GM18507 (cell line): ENCODE data around the gene TMEM253.
A peak's percentile ranks its signal among the peaks of the same experiment; 100 is the strongest.

Source experiments
- DNase-seq: peaks from one replicate; pipeline ENCODE4 v3.0.0; 2011; ENCODE audit warnings: low read depth; ENCODE audit not compliant: insufficient read length; ENCODE audit errors: extremely low spot score
- FAIRE-seq: peaks from 2 replicates; lab custom pipeline; 2011; peaks lifted over from hg19 to GRCh38; lab: Jason Lieb, UNC

Gene TMEM253

GRCh38 chr14:21070083-21070609, 30.7 kb upstream of the TMEM253 start, which contains the start of gene ARHGEF40:
TSS of gene ARHGEF40 (plus strand) at chr14:21070304. CDS start at chr14:21070397, 93 bp downstream.
- no peak for FAIRE-seq
- DNase-seq, result no peak

- DNase-seq (no peak), FAIRE-seq (no peak)
Measured at GRCh38 chr14:21070610-21071224, 30.1 kb upstream of the TMEM253 start.

- FAIRE-seq (peak; percentile 86), DNase-seq (peak; percentile 73)
Measured at GRCh38 chr14:21071225-21072030, 29.4 kb upstream of the TMEM253 start.

- DNase-seq, result no peak
Measured at GRCh38 chr14:21072031-21072473, 28.8 kb upstream of the TMEM253 start.

GRCh38 chr14:21072781-21073339, 28.0 kb upstream of the TMEM253 start:
- no peak for FAIRE-seq
- no peak for DNase-seq

More at GRCh38 chr14:21072031-21072473, 28.8 kb upstream of the TMEM253 start:
- no peak for FAIRE-seq

GRCh38 chr14:21073921-21074320, 26.9 kb upstream of the TMEM253 start:
- FAIRE-seq (no peak), DNase-seq (no peak)

GRCh38 chr14:21074398-21075272, 26.2 kb upstream of the TMEM253 start:
- DNase-seq, result no peak
- FAIRE-seq, result no peak

- no peak for FAIRE-seq
- DNase-seq, result no peak
Measured at GRCh38 chr14:21075719-21076437, 25.0 kb upstream of the TMEM253 start.

- DNase-seq (no peak), FAIRE-seq (no peak)
Measured at GRCh38 chr14:21077672-21078071, 23.2 kb upstream of the TMEM253 start.

- FAIRE-seq (no peak), DNase-seq (no peak)
Measured at GRCh38 chr14:21078287-21078686, 22.6 kb upstream of the TMEM253 start.

- DNase-seq, result no peak
- no peak for FAIRE-seq
Measured at GRCh38 chr14:21078726-21079125, 22.1 kb upstream of the TMEM253 start.

GRCh38 chr14:21081521-21082142, 19.2 kb upstream of the TMEM253 start:
- no peak for FAIRE-seq
- no peak for DNase-seq

GRCh38 chr14:21083565-21084325, 17.1 kb upstream of the TMEM253 start:
- DNase-seq (no peak), FAIRE-seq (no peak)

GRCh38 chr14:21084396-21084795, 16.5 kb upstream of the TMEM253 start:
- no peak for DNase-seq
- no peak for FAIRE-seq

GRCh38 chr14:21084998-21085853, 15.6 kb upstream of the TMEM253 start:
- FAIRE-seq (no peak), DNase-seq (no peak)

GRCh38 chr14:21086908-21087293, 14.0 kb upstream of the TMEM253 start:
- no peak for FAIRE-seq
- no peak for DNase-seq
